Measurements from ENCODE around the gene SRD5A2.
"Not testable (repeated sequence)": the region's sequence is repeated elsewhere in the genome, so short reads cannot be mapped to it uniquely, and the experiment has no call there.

Gene SRD5A2

DNA sequence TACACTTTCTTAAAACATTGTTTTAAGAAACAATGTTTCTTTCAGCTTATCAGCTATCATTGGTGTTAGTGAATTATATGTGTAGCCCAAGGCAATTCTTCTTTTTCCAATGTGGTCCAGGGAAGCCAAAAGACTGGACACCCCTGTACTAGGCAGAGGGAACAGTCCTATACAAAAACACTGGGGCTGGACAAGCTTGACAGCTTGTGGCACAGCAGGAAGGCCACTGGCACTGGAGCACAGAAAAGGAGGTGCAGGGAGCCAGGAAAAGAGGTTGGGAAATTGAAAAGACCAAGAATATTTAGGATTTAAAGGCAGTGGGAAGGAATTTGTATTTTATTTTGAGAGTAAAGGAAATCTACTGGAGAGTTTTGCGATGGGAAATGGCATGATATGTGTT, 47.7 kb downstream of the SRD5A2 start:
- DNase-seq (ENCODE audit: low read depth in 3 of 3) = no peak

DNA sequence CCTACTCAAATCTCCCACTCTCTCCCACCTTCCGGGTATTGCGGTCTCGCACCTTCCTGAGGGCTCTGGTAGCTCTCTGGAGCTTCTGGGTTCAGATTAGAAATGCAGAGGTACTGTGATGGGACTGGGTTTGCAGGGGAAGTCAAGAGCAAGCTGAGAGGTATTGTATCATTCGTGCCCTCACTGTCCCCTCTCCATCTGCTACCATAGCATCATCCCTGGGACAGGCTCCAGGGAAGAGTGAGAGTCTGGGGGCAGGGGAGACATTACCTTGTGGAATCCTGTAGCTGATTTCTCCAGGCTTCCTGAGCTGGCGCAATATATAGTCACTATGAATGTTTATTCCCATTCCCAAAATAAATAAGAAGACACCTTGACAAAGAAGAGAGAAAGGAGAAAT, 49.6 kb downstream of the SRD5A2 start:
- DNase-seq (ENCODE audit: low read depth in 3 of 3) = no peak

DNA sequence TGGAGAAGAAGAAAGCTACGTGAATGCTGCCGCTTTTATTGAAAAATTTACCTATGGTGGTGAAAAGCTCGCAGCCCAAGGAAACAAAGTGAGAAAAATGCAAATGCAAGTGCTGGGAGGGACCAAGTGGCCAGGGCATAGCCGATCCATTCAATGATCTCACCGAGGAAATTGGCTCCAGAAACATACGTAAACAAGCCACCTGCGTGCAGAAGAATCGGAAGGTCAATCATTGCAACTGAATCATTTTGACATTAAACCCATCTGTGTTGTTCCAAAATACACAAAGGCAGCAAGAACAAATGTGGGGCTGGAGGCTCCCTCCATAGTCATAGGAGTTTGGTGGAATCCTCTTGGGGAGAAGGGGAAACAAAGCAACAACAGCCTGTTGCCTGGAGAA, 51.5 kb downstream of the SRD5A2 start:
- DNase-seq (ENCODE audit: low read depth in 3 of 3) = no peak

GRCh38 chr2:31528823-31529222, 51.9 kb downstream of the SRD5A2 start:
- DNase-seq (ENCODE audit: low read depth in 3 of 3) = no peak

DNA sequence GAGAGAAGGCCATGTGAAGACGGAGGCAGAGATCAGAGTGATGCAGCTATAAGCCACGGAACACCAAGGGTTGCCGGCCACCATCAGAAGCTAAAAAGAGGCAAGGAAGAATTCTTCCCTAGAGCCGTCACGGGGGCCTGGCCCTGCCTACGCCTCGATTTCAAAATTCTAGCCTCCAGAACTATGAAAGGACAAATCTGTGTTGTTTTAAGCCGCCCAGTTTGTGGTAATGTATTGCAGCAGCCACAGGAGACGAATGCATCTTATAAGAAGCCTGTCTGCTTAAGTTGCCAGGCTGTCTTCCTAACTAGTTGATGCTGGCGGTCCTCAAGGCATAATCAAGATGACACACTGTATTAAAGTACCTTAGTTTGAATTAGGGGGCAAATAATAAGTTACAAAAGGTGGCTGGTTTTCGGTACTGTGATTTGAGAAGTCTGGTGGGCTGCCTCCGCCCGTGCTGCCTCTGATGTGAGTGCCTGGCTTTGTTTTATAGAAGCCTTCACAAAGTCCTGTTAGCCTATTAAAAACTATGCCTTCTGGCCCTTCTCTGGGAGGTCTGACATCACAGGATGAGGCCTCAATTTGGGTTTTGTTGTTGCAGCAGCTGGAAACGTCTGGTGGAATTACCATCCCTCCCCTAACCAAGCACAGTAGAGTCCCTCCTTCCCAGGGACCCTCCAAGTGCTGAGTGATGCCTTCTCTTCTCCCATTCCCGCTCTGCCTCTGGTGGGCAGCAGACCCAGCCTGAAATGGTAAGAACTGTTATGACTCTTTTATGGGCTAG, 53.6 kb downstream of the SRD5A2 start:
- DNase-seq (ENCODE audit: low read depth in 3 of 3) = no peak

DNA sequence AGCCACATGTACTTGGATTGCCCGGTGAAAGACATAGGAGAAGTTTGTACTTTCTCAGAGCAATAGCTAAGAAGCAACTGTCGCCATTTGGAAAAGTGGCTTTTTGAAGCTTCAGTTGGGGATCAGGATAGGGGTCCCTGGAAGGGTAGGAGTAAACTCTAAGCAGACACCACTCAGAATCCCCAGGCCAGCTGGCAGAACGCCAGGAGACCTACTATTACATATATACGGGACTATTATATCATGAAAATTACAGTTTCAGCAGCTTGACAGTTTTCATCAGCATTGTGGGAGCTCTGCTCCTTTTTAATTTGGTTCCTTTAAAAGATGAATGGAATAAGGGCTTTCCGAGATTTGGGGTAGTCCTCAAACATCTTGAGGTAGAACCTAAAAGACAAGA, 54.9 kb downstream of the SRD5A2 start:
- no peak for DNase-seq (ENCODE audit: low read depth in 3 of 3)

DNA sequence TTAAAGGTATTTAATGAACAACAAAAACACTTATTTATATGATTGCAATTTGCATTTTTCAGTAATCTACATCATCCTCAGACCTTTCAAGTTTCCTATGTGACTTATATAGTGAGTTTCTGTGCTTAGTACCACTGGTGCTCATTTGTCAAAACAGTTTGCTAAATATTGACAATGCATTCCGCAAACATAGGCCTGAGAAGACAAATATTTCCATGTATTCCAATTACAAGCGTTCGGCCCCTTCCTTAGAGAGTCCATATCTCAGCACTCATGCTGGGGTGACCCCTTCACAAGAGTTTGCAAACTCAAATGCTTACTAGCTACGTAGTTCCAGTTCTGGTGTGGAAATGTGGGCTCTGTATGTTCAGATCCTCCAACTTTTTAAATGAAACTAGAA, 56.1 kb downstream of the SRD5A2 start:
- no peak for DNase-seq (ENCODE audit: low read depth in 3 of 3)

DNA sequence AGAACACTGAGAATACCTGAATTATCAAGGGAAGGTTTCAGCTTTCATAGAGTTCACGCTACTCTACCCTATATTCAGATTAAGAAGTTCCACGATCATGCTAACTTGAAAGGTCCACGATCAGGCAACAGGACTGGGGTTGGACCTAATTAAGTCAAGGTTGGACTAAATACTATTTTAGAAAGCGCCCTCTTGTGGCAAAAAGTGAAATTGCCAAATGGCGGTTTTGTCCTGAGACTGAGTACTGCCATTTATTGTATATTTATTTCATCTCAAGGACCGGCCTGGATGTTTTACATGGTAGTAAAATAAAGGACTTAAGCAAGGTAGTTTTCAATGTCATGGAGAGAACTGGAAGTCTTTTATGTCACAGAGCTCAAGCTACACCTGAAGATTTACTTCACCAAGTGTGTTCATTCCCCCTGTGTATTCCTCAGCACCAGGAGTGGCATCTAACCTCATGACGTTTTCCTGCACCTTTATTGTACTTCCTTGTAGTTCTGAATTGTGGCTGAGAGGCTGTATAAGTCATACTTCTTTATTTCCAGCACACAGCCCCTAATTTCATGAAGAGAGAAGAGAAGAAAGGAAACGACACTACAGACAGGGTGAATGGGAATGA, 56.8 kb downstream of the SRD5A2 start:
- DNase-seq (ENCODE audit: low read depth in 3 of 3) = peak; percentile 5 to 21 (median 10)

GRCh38 chr2:31522786-31523185, 58.0 kb downstream of the SRD5A2 start:
- no peak for DNase-seq (ENCODE audit: low read depth in 3 of 3)

GRCh38 chr2:31517442-31518203, 63.1 kb downstream of the SRD5A2 start:
- no peak for DNase-seq (ENCODE audit: low read depth in 3 of 3)

- DNase-seq (ENCODE audit: low read depth in 3 of 3) = no peak
Measured at GRCh38 chr2:31515586-31515985, 65.2 kb downstream of the SRD5A2 start.

- no peak for DNase-seq (ENCODE audit: low read depth in 3 of 3)
Measured at GRCh38 chr2:31513553-31513952, 67.2 kb downstream of the SRD5A2 start.

GRCh38 chr2:31511376-31511775, 69.4 kb downstream of the SRD5A2 start:
- no peak for DNase-seq (ENCODE audit: low read depth in 3 of 3)

GRCh38 chr2:31505111-31505510, 75.6 kb downstream of the SRD5A2 start:
- DNase-seq (ENCODE audit: low read depth in 3 of 3) = no peak

- no peak for DNase-seq (ENCODE audit: low read depth in 3 of 3)
Measured at GRCh38 chr2:31504311-31504710, 76.4 kb downstream of the SRD5A2 start.

GRCh38 chr2:31496451-31496874, 84.3 kb downstream of the SRD5A2 start:
- not testable (repeated sequence) for DNase-seq (ENCODE audit: low read depth in 3 of 3)

DNA sequence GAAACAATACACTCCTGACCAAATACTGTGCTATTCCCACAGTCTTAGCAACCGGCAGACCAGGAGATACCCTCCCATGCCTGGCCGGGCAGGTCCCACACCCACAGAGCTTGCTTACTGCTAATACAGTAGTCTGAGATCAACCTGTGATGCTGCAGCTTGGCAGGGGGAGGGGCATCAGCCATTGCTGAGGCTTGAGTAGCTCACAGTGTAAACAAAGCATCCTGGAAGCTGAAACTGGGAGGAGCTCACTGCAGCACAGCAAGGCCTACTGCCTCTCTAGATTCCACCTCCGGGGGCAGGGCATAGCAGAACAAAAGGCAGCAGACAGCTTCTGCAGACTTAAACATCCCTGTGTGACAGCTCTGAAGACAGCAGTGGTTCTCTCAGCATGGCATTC, 91.4 kb downstream of the SRD5A2 start:
- DNase-seq (ENCODE audit: low read depth in 3 of 3) = not testable (repeated sequence)

DNA sequence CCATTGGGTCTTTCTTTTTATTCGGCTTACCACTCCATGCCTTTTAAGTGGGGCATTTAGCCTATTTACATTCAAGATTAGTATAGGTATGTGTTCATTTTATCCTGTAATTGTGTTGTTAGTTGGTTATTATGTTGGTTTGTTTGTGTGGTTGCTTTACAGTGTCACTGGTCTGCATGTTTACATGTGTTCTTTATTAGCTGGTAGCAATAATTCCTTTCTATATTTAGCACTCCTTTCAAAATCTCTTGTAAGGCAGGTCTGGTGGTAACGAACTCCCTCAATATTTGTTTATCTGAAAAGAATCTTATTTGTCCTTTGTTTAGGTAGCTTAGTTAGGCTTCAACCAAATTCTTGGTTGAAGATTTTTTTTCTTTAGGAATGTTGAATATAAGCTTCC, 97.5 kb downstream of the SRD5A2 start:
- no peak for DNase-seq (ENCODE audit: low read depth in 3 of 3)

DNA sequence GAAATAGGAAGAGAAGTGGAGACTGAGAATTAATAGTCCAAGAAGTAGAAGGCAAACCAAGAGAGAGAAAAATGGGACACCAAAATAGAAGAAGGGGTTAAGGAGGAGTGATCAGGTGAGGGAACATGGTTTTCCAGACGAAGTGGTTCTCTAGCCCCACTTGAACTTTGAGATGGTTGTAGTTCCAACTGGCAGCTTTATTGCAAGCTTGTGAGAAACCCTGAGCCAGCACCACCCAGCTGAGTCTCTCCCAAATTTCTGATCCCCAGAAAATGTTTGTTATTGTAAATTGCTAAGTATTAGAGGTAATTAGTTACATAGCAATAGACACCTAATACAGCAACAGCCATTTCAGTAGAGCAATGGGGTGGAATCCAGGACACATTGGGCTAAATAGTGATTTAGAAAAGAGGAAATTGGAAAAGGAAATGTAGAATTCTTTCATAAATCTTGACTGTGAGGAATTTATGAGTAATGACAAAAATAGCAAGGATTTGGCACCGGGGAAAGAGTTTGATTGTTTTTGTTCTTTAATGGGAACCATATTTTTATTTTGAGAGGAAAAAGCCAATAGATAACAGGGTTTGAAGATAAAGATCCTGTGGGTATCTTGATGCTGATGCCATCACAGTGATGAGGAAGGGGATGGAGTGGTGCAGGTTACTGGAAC, 104.1 kb downstream of the SRD5A2 start:
- no peak for DNase-seq (ENCODE audit: low read depth in 3 of 3)

- DNase-seq (ENCODE audit: low read depth in 3 of 3) = no peak
Measured at GRCh38 chr2:31475692-31476091, 105.0 kb downstream of the SRD5A2 start.

GRCh38 chr2:31474296-31474695, 106.4 kb downstream of the SRD5A2 start:
- no peak for DNase-seq (ENCODE audit: low read depth in 3 of 3)
